Measurements from ENCODE around the gene MMP15.
"Not testable (repeated sequence)": the region's sequence is repeated elsewhere in the genome, so short reads cannot be mapped to it uniquely, and the experiment has no call there.

The MMP15 gene

GRCh38 chr16:58051821-58052603 lies 26.5 kb downstream of the MMP15 start:
- DNase-seq, result no peak

GRCh38 chr16:58053682-58054005 lies 28.1 kb downstream of the MMP15 start:
- DNase-seq, result no peak

- no peak for DNase-seq
Observed at GRCh38 chr16:58054289-58054688, 28.7 kb downstream of the MMP15 start.

GRCh38 chr16:58056580-58056979 lies 31.0 kb downstream of the MMP15 start:
- DNase-seq, result no peak

DNA sequence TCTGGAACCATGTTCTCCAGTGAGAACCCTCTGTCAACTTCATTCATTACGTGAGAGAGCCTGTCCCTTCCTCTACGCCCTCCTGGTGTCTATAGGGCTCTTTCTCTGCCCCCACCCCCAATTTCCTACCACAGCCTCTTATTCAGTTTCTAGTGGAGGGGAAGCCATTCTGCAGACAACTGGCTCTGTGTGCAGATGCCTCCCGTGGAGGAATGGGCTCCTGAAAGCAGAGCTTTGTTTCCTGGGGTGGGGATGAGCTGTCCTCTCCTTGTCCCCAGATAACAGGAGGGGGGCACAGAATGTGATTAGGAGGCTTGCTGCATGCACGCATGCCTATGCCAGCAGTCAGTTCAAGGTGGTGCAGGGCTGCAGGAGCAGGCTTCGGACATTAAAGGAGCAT lies 31.6 kb downstream of the MMP15 start:
- no peak for DNase-seq

- no peak for DNase-seq
Observed at GRCh38 chr16:58057784-58058183, 32.2 kb downstream of the MMP15 start.

- no peak for DNase-seq
Observed at GRCh38 chr16:58062821-58063220, 37.3 kb downstream of the MMP15 start.

GRCh38 chr16:58063377-58064076 lies 38.0 kb downstream of the MMP15 start:
- no peak for DNase-seq

DNA sequence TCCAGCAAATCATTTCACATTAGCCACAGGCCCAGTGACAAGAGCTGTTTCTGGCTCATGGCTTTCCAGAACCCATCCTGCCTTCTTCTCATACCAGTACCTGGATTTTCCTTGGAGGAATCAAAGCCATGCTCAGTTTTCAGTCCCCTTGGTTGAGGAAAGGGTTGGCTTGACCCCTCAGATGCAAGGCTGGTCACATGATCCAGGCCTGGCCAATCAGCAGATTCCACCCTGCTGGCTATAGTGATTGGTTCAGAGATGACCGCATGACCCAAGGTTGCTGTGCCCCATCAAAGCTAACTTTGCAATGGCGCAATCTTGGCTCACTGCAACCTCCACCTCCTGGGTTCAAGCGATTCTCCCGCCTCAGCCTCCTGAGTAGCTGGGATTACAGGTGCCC lies 45.0 kb downstream of the MMP15 start:
- no peak for DNase-seq

GRCh38 chr16:58072134-58072533 lies 46.6 kb downstream of the MMP15 start:
- not testable (repeated sequence) for DNase-seq

DNA sequence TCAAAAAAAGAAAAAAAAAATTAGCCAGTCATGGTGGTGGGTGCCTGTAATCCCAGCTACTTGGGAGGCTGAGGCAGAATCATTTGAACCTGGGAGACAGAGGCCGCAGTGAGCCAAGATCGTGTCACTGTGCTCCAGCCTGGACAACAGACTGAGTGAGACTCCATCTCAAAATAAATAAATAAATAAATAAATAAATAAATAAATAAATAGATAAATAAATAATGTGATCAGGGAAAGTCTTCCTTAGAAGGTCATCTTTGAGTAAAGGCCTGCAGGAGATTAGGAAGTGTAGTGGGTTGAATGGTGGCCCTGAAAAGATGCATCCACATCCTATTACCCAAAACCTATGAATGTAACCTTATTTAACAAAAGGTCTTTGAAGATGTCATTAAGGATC lies 47.5 kb downstream of the MMP15 start:
- not testable (repeated sequence) for DNase-seq

GRCh38 chr16:58074657-58075056 lies 49.1 kb downstream of the MMP15 start:
- no peak for DNase-seq

DNA sequence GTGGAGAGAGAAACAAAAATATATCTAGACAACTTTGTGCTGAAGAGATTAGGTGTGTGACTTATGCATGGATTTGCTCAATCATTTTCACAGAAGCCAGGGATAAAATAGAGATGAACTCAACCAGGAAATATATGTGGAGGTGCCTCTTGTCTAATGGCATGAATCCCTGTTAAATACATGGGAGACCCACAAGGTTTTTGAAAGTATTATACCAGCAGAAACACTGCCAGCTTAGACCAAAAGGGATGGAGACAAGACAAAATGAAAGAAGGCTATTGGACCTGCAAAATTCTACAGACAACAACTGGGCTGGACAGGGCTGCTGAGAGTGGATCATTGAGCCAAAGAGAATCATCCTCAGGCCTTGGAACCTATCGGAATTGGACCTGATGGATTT lies 51.0 kb downstream of the MMP15 start:
- DNase-seq, result no peak

DNA sequence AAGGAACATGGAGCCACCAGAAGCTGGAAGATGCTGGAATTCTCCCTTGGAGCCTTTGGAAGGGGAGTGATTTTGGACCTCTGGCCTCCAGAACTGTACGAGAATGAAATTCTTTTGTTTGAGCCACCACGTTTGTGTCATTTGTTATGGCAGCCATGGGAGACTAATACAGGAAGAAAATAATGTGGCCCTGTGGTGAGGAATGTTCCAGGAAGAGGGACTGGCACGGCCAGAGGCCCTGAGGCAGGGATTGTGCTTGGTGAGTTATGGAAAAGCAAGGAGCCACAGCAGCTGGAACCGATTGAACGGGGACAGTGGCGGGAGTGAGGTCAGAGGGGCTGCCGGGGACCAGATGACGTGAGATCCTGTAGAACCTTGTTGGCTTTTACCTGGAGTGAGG lies 52.2 kb downstream of the MMP15 start:
- no peak for DNase-seq

DNA sequence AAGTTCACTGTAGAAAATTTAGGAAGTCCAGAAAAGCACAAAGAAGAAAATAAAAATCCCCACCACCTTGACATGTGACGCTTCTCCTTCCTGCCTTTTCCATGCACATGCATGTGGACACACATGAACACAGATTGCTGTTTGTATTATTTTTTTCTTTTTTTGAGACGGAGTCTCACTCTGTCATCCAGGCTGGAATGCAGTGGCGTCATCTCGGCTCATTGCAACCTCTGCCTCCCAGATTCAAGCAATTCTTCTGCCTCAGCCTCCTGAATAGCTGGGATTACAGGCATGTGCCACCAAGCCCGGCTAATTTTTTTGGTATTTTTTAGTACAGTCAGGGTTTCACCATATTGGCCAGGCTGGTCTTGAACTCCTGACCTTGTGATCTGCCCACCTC lies 55.1 kb downstream of the MMP15 start:
- DNase-seq, result not testable (repeated sequence)

DNA sequence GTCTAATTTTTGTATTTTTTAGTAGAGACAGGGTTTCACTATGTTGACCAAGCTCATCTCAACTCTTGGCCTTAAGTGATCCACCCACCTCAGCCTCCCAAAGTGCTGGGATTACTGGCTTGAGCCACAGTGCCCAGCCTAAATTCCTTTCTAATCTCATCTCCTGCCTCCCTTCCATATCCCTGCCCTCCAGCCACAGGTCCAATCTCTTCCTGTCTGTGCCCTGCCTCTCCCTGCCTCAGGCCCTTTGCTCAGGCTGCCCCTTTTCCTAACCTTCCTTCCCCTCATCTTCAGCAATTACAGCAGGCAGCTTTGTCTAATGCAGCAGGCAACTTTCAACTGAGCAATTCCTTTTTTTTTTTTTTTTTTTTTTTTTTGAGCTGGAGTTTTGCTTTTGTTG lies 56.8 kb downstream of the MMP15 start:
- DNase-seq, result no peak

GRCh38 chr16:58084635-58085034 lies 59.1 kb downstream of the MMP15 start:
- DNase-seq, result no peak

- DNase-seq, result no peak
Observed at GRCh38 chr16:58085171-58085570, 59.6 kb downstream of the MMP15 start.

DNA sequence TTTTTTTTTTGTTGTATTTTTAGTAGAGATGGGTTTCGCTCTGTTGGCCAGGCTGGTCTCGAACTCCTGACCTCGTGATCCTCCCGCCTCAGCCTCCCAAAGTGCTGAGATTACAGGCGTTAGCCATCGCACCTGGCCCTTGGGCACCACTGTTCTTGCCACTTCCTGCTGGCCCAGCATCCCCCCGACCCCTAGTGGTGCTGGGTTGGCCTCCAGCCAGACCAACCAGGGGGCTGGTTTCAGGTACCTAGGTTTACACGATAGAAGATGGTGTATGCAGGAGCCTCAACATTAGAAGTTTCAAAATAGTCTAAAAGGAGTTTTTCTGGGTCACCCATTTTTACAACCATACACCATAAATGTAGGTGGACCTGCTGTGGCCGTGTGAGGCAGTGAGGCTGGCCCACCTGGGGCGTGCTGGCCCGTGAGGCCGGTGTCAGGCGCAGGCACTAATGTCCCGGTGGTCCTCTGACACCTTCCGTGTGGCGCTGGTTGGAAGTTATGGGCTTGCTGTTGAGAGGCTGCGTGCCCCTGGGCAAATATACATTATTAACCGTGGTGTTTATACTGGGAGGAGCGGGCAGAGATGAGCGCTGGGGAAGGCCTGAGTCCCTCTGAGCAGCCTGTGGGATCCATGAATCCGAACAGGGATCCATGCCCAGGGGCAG lies 60.2 kb downstream of the MMP15 start:
- no peak for DNase-seq

DNA sequence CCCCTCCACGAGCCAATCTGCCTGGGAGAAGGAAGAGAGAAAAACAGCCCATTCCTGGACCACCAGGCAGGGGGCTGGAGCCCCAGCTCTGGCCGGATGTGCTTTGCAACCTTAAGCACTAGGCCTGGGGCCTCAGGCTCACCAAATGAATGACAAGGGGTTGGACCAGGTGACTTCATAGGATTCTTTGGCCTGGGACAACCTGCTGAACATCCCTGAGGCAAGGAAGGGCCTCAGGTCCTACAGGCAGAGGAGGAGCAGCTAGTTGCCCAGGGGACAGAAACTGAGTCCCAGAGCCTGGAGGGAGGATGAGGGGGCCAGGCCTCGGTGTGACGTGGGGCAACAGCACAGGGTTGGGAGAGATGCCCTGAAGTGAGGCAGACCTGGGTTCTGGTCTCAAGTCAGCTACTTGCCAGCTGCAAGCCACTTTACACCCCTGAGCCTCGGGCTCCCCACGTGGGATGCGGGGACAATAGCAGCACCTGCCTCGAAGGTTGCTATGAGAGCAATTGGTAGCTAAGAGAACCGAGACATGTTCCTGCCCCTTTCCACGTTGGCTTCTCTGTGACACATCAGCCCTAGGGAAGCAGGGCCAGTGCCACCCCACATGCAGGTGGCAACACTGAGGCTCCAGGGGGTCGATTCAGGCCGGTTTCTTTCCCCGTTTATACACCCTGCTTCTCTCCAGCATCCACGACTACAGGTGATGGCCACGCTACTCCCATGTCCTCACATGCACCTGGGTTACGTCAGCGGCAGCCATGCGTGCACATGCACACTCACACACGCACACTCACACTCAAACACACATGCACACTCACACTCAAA lies 61.0 kb downstream of the MMP15 start:
- DNase-seq, result no peak

- DNase-seq, result no peak
Observed at GRCh38 chr16:58087209-58087913, 61.8 kb downstream of the MMP15 start.

GRCh38 chr16:58088091-58088490 lies 62.5 kb downstream of the MMP15 start:
- DNase-seq, result no peak

- not testable (repeated sequence) for DNase-seq
Observed at GRCh38 chr16:58090396-58090795, 64.8 kb downstream of the MMP15 start.
